Fibroblast of skin of left quadriceps (primary cell): ENCODE measurements around the gene HMCN2.
A peak's percentile ranks its signal among the peaks of the same experiment; 100 is the strongest.
"Not testable (repeated sequence)": the region's sequence is repeated elsewhere in the genome, so short reads cannot be mapped to it uniquely, and the experiment has no call there.

Source experiments
- DNase-seq, 2 experiments: peaks; one replicate each; pipeline ENCODE4 v3.0.0-alpha.2; 2013; ENCODE audit warnings: low read depth in 2 of 2

Gene HMCN2

DNA sequence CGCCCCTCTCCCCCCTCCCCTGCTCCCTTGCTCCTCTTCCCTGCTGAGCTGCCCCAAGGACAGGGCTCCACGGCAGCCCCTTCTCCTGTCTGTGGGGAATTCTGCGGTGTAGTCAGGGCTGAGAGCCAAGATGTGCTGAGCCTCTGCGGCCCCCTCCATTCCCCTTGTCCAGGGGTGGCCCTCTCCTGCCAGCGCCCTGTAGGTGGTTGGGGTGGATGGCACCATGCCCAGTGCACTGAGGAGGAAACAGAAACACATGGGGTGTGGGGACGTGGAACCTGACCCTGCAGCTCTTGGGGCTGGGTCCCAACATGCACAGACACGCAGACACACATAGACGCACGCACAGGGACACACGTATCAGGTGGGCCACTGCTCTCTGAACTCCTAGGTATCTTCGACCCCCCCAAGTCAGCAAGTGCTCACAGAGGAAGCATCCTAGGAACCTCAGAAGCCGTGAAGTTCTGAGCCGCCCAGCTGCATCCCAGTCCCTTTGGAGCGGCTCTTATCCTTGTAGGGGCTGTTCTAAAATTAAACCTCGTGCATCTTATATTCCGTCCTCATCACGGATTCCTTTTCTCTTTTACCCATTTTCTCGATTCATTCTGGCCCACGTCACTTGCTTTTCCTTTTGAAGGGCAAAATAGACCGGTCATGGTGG lies 64.8 kb downstream of the HMCN2 start:
- no peak for DNase-seq

DNA sequence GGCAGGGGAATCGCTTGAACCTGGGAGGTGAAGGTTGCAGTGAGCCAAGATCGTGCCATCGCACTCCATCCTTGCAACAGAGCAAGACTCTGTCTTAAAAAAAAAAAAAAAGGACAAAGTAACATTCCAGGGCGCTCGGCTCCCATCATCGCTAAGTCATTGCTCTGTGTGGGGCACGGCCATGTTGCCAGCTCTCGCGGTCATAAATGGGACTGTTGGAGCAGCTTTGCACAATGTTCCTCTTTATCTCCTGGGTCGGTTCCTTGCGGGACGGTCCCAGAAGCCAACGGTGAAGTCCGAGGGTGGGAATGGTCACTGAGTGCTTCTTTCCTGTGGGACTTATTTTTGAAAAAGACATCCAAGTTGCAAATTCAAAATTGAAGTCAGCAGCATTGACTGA lies 65.5 kb downstream of the HMCN2 start:
- no peak for DNase-seq

DNA sequence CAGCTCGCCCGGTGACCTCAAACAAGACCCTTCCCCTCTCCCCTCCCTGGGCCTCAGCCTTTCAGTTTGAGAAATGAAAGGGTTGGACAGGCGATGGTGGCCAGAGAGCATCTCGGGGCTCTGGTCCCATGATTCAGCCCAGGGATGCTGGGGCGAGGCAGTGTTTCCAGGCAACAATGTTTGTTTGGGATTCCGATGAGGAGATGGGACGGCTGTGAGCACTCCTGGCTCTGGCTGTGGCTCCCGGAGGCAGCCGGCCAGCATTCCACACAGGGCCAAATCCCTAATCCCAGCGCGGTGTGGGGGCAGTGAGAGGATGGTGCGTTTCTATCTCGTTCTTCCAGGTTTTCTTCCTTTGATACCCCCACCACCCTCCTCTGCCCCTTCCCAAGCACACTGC lies 66.0 kb downstream of the HMCN2 start:
- DNase-seq, result peak; percentile 20

DNA sequence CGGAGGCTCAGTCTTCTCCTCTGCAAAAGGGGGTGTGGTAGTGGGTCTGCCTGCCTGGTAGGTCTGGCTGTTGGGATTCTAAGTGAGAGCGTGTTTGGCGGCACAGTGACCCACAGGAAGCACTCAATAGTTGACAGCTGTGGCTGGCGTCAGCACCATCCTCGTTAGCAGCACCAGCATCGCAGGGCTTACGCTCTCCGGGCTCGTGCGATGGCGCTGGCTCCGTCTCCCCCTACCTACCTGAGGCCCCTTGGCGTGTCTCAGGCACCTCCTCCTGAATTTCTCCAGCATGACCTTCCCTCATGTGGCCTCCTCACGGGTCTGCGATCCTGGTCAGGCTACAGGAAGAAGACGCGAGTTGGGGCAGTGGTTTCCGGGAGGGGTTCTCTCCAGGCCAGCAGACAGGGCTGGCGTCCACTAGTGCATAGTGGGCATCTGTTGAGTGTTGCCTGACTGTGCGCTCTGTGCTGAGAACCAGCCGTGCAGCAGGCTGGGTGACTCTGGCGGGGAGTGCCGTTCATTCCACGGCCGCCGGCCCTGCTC lies 66.9 kb downstream of the HMCN2 start:
- no peak for DNase-seq

DNA sequence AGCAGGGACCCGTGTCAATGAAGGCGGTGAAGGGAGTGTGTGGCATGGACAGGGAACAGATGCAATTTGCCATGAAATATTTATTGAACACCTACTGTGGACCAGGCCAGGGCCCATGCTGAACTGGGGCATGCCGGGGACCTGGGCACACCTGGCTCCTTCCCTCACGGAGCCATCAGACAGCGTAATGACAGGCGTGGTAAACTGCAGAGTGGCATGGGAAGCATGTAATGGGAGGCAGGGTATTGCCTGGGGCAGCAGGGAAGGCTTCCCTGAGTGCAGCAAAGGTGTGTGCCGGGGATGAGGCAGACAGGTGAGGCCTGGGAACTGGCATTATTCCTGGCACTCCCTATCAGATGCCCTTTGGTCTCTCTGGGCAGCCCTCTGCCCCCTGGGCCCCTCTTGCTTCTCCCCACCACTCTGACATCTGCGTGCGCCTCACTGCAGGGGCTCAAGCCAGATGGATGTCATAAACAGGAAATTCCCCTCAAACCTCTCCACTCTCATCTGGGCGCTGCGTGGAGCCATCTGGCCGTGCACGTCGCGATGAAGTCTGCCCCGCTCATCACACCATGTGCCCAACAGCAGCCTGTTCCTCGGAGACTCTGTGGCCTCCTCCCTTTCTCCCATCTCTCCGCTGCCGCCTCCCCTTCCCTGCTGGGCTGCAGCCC lies 67.6 kb downstream of the HMCN2 start:
- DNase-seq, result peak in 1 of 2 experiments; percentile 1

DNA sequence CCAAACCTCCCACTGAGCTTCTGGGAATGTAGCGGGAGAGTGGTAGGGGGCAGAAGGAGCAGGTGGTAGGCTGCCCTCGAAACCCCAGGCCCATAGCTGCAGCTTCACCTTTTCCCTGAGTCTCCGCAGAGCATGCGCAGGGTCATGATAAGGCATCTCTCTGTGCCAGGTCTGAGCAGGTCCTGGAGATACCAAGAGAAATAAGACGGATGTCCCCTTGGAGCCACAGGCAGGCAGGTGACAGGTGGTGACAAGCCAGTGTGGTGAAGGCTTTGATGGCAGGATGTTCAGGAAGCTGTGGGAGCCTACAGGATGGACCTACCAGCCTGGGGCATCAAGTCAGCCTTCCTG lies 68.1 kb downstream of the HMCN2 start:
- DNase-seq, result no peak

DNA sequence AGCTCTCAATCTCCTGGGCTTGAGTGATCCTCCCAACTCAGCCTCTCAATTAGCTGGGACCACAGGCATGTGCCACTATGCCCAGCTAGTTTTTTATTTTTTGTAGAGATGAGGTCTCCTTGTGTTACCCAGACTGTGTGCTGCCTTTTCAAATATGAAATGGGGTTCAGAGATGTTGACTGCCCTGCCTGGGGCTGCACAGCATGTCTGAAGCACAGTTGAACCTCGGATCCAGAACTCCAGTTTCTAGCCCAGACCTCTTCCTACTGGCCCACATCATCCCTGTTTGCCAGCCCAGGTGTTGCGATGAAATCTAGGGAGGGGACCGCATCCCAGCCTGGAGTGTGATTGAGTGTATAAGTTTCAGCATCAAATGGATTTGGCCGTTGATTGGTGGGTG lies 69.4 kb downstream of the HMCN2 start:
- DNase-seq, result no peak

DNA sequence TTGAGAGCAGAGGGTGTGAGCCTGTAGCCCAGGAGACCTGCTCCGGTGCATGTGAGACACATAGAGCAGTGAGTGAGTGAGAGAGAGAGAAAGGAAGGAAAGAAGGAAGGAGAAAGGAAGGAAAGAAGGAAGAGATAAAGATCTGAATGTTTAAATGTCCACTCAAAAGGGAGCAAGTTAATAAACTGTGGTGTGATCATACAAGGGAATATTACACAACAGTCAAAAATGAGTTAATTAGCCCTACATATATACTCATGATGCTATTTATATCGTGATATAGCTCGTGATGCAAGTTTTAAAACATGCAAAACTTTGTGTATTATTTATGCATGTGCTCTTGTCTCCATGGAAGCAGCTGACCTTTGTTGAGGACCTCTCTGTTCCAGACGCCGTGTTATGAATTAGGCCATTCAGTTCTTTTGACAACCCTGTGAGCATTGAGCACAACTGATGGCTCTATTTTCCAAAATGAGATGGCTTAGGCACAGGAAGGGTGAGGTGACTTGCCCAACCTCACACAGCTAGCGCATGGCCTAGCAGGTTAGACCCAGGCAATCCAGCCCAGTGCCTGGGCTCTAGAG lies 70.6 kb downstream of the HMCN2 start:
- DNase-seq, result no peak

DNA sequence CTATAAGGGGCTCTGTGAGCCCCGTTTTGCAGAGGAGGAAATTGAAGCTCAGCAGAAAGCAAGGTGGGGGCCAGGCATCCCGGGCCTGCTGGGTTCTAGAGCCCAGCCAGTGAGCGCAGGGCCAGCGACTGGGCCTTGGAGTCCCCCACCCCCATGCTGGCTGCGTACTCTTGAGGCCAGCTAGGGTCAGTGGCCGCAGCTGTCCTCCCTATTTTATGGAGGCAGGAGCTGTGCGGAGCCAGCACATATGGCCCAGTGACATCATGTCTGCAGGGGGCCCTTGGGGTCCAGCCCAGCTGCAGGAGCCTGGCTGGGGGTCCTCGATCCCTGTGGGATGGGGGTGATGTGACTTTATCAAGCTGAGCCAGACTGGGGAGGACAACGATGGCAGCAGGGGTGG lies 71.3 kb downstream of the HMCN2 start:
- DNase-seq, result no peak

DNA sequence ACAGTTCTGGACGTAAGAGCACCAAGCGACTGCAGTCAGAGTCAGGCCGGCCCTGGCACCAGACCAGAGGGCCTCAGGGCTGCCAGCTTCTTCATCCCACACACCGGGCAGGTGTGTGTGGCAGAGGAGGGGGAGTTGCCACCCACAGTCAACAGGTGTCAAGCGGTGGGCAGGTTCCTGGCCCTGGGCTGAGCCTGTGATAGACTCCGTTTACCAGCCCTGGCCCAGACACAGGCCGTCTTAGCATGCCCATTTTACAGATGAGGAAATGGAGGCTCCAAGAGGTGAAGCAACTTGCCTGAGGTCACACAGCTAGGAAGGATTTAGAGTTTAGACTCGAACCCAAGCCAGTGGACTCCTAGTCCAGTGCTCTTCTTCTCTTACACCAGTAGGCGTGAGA lies 71.8 kb downstream of the HMCN2 start:
- DNase-seq, result no peak

DNA sequence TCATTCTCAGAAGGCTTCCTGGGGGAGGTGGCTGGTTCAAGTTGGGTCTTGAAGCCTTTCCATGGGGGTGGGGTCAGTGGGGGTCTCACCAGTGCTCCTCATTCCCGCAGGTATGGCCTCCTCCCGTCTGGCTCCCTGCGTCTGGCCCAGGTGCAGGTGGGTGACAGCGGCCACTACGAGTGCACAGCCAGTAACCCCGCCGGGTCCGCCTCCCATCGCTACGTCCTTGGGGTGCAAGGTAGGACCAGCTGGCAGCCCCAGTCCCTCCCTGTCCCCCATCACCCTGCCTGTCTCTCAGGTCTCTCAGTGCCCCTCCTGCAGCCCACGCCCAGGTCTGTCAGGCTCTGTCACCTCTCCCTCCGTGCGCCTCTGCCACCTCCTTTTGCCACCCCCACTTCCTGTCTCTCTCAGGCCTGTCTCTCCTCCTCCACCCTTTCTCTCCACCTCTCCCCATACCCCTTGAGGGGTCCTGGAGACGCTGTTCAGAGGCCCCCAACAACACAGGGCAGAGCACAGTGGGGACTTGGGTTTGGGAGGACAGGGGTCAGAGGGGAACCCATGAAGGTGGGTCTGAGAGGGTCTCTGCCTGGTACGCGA lies 72.3 kb downstream of the HMCN2 start:
- DNase-seq, result no peak

DNA sequence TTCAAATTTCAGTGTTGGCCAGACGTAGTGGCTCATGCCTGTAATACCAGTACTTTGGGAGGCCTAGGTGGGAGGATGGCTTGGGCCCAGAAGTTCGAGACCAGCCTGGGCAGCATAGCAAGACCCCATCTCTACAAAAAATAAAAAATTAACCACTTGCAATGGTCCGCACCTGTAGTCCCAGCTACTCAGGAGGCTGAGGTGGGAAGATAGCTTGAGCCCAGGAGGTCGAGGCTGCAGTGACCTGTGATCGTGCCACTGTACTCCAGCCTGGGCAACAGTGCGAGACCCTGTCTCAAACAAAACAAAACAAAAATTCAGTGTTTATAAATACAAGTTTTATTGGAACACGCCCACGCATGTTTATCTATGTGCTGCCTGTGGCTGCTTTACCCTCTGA lies 73.3 kb downstream of the HMCN2 start:
- DNase-seq, result not testable (repeated sequence)

DNA sequence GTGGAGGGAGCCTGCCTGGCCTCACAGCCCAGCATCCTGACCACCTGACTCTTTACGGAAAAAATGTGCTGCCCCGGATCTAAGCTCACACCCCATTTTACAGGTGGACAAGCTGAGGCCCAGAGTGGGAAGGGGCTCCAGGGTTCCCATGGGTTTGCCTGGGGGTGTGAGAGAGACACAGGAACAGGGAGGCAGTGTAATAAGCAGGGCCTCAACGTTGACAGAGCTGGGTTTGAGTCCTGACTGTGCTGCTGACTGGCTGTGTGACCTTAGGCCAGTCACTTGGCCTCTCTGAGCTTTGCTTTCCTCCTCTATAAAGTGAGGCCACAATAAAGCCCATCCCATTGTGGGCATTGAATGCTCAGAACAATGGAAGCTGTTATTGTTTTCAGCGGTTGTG lies 73.7 kb downstream of the HMCN2 start:
- no peak for DNase-seq

DNA sequence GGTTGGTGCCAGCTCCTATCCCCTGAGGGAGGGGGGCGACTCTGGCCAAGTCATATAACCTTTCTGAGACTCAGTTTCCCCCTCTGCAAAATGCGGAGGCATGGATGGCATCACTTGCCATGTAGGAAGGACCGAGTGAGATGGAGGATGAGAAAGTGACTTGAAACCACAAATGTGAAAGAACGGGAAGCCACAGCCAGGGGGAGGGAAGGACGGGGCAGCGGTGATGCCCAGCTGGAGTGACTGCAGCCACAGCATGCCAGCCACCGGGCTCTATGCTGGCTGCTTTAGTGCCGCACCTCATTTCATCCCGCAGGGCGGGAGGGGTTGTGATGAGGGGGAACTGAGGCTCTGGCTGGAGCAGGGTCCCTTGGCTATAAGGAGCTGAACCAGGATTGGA lies 74.5 kb downstream of the HMCN2 start:
- DNase-seq, result no peak

DNA sequence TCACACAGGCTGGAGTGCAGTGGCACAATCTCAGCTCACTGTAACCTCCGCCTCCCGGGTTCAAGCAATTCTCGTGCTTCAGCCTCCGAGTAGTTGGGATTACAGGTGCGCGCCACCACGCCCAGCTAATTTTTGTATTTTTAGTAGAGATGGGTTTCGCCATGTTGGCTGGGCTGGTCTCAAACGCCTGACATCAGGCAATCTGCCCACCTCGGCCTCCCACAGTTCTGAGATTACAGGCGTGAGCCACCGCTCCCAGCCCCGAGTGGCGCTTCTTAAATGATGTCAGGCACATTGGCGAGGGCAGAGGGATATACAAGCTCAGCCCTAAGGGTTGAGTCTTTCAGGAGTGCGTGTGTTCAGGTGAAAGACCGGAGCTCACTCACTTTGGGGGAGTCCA lies 75.0 kb downstream of the HMCN2 start:
- DNase-seq, result not testable (repeated sequence)

DNA sequence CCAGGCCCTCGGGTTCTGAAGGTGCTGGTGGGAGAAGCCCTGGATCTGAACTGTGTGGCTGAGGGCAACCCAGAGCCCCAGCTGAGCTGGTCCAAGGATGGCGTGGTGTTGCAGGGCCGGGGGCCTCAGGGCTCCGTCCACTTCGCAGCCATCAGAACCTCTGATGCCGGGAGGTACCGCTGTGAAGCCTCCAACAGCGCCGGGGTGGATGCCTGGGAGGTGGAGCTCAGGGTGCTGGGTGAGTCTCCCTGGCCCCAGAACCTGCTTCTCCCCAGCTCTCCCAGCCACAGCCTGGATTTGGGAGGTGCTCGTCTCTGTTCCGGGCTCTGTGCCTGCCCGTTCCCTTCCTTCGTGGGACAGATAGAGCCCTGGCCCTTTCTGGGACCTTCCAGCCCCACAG lies 75.6 kb downstream of the HMCN2 start:
- no peak for DNase-seq

DNA sequence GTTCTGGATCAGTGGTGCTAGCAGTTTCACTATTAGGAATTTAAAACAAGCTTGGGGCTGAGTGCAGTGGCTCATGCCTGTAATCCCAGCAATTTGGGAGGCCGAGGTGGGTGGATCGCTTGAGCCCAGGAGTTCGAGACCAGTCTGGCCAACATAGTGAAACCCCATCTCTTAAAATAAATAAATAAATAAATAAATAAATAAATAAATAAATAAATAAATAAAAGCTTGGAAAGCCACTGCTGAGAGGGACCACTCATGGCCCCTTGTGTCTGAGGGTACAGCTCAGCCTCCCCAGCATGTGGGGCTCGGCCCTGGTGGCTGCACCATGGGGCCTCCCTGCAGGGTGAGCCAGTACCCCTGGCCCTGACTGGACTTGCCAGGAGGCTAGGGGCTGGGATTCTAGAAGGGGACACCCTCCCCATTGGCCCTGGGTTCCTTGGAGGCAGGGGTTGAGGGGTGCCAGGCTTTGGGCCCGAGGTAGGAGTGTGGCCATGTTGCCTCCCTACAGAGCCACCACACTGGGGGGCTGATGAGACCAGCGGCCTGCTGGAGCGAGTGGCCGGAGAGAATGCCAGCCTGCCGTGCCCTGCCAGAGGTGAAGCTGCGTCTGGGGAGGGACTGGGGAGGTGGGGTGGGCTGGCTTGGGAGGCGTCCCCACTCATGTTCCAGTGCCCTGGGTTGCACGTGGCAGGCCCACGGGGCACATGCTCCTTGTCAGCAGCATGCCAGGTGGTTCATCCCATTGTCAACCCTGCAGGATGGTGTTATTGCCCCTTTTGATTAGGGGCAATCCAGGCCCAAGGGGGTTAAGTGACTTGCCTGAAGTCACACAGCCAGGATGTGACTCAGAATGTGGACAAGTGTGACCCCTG lies 76.5 kb downstream of the HMCN2 start:
- no peak for DNase-seq

DNA sequence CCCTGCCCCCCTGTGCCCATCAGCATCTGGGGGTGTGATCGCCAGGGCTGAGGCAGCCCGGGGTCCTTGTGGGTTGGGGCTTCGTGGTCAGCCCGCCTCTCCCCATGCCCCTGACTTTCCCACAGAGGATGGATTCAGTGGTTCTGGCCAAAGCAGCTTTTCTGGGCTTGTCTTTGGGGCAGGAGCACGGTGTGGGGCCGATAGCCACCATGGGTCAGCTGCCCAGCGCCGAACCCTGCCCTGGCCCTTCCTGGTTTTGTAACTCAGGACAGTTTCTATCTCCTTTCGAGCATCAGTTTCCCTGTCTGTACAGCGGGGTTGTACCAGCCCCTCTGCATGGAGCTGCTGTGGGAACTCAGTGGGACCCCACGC lies 77.1 kb downstream of the HMCN2 start:
- DNase-seq, result no peak

DNA sequence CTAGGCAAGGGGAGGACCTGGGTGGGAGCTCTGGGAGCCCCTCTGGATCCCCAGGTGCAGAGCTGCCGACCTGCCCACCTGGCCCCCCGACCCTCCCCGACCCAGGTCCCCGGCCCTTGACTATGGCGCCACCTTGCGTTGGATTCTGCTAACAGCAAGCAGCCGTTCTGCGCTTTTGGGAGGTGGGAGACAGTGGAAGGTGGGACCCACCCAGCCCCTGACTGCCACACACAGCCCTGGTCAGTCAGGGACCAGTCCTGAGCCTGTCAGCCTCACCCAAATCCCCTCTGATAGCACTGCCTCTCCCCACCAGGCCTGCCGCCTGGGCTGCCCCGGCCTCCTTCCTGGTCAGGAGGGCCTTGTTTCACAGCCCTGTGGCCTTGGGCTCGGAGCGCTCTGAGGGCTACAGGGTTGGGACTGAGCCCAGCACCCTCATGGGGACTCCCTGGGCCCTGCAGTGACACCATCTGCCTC lies 77.9 kb downstream of the HMCN2 start:
- DNase-seq, result no peak

DNA sequence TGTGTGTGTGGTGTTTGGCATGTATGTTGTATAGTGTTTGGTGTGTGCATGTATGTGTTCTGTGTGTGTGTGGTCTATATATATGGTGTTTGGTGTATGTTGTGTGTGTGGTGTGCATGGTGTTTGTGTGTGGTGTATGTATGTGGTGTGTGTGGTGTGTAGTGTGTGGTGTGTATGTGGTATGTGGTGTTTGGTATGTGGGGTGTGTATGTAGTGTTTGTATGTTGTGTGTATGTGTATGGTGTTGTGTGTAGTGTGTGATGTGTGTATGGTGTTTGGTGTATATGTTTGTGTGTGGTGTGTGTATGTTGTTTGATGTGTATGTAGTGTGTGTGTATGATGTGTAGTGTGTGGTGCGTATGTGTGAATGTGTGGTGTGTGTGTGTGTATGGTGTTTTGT lies 78.8 kb downstream of the HMCN2 start:
- DNase-seq, result no peak

DNA sequence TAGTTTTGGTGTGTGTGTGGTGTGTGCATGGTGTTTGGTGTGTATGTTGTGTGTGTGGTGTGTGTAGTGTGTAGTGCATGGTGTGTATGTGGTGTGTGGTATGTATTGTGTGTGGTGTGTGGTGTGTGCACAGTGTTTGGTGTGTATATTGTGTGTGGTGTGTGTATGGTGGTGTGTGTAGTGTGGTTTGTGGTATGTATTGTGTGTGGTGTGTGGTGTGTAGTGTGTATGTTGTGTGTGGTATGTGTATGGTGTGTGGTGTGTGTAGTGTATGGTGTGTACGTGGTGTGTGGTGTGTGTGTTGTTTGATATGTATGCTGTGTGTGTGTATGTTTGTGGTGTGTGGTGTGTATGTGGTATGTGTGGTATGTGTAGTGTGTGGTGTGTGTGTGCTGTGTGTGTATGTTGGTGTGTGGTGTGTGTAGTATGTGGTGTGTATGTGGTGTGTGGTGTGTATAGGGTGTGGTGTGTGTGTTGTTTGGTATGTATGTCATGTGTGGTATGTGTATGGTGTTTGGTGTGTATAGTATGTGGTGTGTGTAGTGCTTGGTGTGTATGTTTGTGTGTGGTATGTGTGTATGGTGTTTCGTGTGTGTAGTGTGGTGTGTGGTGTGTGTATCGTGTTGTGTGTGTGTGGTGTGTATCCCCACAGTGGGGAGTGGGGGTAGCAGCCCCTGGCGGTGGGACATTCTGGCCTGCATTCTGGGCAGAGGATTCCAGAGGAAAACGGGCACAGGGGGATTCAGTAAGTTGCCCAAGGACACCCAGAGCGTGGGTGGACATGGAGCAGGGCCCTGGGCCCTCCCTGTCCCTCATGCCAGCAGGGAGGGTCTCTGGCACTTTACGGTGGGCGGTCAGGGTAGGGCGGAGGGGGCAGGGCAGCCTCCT lies 79.7 kb downstream of the HMCN2 start:
- DNase-seq, result no peak
